Body of pancreas (tissue), 4 donors: Measurements from ENCODE around the gene POLR1A.

ENCODE experiments used
- CTCF ChIP-seq, 7 experiments: fragments of 450-650 bp in 4 of 7; fragments of 200-600 bp in 3 of 7; sonication (generic) in 3 of 7; IDR thresholded peaks; one replicate each; pipeline ENCODE4 v1.5.1; 2016 to 2019; ENCODE audit warnings: antibody characterized with exemption in 7 of 7
- POLR2A ChIP-seq, 3 donors: fragments of 450-650 bp; IDR thresholded peaks; one replicate each; pipeline ENCODE4 v1.6.1; 2016; ENCODE audit warnings: antibody characterized with exemption in 3 of 3, mild to moderate bottlenecking in 2 of 3

GRCh38 chr2:86097913-86098312, 7.8 kb downstream of the POLR1A start:
- TF ChIP-seq CTCF (IDR thresholded peaks at IDR 0.05): no peak
- no peak for TF ChIP-seq POLR2A (IDR thresholded peaks at IDR 0.05)
